Activated CD8-positive, alpha-beta memory T cell treated with anti-CD3 and anti-CD28 coated beads for 24 hours (primary cell): ENCODE measurements around the gene B4GALT1.
"Not testable (repeated sequence)": the region's sequence is repeated elsewhere in the genome, so short reads cannot be mapped to it uniquely, and the experiment has no call there.

Experiments used
- DNase-seq: peaks from one replicate; pipeline ENCODE4 v3.0.0-alpha.2; 2020

Gene B4GALT1

DNA sequence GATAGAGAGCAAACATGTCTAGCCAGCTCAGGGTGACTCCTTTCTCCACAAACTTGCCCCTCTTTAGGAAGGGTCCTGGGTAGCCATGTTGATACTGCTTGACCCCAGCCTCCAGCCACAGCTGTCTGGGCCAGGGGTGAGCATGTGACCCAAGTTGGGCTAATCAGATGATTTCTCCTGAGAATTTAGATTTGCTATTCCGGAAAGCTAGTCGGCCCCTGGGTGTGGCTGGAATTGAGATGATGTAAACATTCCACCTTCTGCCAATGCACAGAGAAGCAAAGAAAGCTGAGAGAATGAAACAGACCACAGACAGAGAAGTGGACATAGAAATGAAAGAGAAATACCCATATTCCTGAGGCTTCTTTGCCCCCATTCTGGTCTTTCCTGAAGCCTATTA is 17.8 kb upstream of the B4GALT1 start:
- no peak for DNase-seq

DNA sequence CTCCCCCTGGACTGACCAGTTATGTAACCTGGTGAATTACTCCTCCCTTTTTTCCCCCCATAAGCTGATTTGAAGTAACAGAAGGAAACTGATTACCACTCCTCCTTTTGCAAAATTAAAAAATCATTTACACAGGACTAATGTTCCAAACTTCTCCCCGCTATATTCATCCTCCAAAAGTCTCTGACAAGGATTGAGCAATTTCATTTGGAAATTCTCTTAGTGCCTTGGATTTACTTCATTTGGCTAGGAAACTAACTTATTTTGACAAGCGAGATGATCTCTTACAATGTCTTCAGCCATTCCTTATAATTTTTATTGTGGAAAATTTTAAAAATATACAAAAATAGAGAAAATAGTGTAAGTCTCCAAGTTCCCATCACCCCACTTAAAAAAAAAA is 15.4 kb upstream of the B4GALT1 start:
- no peak for DNase-seq

DNA sequence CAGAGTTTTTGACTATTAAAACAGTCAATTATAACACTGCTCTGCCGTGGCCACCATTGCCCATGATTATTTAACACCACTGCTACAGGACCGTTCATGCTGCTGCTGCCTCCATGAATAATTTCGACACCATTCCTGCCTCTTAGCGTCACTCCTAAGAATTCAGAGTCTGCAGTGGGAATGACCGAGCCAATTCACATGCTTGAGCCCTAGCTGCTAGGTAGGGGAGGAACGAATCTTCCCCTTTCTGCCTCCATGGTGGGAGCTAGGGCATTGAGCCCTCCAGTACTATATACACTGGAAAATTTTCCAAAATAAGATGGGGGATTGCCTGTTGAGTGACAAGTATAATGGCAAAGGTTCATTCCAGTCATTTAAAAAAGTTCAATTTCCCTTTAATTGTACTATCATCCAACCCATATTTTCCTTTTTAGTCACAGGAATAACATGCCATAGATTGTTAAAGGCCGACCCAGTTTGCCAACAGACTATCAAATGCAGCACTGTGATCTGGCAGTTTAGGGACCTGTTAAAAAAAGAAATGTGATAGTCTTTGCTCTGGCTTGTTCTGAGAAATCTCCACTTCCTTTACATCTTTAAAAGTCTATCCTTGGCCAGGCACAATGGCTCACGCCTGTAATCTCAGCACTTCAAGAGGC is 13.5 kb upstream of the B4GALT1 start:
- no peak for DNase-seq

DNA sequence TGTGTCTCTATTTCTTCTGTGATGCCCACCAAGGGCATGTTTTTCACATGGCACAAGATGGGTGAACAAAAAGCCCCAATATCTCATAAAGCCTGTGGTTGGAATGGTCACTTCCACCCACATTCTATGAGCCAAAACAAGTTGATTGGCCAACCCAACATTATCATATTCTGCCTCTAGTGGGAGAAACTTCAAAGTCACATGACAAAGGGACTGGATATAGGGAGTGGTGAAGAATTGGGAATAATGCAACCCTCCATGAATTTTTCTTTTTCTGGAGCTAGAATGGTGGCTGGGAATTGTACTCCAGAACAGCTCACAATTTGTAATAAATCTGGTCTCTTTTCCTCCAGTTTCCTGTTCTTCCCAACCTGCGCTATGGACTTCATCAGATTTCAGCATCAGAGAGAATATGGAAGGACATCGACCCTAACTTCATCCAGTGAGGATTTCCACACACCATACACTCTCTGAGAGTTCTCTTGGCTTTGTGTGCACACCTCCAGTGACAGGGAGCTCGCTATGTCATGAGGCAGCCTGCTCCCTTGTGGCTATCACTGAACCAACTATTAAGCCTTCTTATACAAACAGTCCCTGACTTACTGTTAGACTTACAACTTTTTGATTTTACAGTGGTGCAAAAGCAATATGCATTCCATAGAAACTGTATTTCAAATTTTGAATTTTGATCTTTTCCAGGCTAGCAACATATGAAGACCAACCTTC is 12.0 kb upstream of the B4GALT1 start:
- DNase-seq = no peak

DNA sequence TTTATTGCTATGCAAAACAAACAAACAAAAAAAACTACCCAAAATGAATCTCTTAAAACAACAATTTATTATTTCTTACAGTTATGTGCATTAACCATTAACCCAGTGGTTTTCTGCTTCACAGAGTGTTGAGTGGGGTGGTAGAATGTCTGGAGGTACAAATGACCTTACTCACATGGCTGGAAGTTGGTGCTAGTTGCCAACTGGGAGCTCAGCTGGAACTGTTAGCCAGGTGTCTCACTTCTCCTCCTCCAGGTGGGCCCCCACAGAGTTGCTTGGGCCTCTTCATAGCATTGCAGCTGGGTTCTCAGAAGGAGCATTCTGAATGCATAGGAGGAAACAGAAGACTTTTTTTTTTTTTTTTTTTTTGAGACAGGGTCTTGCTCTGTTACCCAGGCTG is 10.5 kb upstream of the B4GALT1 start:
- DNase-seq = no peak

DNA sequence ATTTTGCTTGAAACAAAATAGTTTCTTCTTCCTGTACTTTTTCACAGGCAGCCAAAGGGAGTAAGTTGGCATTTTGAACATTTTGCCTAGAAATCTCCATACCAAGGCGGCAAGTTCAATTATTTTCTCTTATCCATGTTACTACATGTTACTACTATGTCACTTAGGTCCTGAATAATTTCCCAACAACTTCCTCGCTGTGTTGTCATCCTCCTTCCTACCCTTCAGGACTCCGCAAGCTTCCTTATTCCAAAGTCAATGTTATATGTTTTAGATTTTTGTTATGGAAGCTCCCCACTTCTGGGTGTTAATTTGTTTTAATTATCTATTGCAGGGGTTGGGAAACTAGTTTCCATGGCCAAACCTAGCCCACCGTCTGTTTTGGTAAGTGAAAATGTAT is 9.9 kb upstream of the B4GALT1 start:
- DNase-seq = no peak

DNA sequence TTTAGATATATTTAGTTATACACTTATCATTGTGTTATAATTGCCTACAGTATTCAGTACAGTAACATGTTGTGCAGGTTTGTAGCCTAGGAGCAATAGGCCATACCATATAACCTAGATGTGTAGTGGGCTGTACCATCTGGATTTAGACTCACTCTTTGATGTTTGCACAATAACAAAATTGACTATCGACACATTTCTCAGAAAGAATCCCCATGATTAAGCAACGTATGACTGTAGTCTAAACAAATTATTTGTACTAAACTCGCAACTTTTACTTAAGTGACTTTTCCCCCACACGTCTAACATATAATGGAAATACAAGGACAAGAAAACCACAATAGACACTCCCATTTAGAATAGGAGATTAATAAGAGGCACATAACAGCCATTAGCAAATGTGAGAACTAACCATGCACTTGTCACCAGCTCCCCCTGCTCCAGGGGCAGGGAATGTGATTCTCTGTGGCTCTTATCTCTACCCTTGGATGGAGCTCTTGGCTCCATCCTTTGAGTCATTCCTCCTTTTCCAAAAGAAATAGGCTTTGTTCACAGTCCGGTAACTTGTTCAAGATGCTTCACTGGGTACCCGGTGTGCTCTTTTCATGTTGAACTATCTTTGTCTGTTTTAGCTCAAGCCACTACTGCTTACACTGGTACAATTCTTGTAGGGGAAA is 8.7 kb upstream of the B4GALT1 start:
- no peak for DNase-seq

DNA sequence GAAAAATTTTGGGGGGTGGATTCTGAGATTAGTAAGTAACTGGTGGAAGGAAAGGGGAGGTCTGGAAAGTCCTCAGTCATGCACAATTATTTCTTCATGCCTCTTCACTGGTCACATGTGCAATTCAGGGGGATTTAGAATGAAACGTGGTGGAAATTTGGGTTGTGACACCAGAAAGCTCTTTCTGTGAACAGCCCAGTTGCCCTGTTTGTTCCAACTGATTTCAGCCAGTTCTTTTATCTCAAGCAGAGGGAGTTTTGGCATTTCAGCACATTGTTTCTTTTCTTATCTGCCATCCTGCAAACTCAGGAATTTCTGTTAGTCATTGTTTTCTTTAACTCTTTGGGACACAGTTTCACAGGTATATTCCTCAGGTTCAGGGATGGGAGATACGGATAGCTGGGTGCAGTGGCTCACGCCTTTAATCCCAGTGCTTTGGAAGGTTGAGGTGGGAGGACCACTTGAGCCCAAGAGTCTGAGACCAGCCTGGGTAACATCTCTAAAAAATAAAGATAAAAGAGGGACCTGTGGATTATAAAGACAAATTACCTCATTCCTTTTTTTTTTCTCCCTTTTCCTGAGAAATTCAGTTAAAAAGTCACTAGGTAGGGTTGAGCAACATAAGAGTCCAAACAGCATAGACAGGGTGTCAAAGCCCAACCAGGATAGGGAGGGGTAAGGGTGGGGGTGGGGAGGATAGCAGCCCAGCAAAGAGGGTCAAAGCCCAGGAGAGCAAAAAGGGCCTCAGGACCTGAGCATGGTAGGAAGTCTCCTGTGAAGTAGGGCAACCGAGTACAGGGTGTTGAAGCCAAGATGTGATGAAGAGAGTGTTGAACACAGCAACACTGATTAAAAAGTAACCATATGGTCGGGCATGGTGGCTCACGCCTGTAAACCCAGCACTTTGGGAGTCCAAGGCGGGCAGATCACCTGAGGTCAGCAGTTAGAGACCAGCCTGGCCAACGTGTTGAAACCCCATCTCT is 5.4 kb upstream of the B4GALT1 start:
- DNase-seq = no peak

DNA sequence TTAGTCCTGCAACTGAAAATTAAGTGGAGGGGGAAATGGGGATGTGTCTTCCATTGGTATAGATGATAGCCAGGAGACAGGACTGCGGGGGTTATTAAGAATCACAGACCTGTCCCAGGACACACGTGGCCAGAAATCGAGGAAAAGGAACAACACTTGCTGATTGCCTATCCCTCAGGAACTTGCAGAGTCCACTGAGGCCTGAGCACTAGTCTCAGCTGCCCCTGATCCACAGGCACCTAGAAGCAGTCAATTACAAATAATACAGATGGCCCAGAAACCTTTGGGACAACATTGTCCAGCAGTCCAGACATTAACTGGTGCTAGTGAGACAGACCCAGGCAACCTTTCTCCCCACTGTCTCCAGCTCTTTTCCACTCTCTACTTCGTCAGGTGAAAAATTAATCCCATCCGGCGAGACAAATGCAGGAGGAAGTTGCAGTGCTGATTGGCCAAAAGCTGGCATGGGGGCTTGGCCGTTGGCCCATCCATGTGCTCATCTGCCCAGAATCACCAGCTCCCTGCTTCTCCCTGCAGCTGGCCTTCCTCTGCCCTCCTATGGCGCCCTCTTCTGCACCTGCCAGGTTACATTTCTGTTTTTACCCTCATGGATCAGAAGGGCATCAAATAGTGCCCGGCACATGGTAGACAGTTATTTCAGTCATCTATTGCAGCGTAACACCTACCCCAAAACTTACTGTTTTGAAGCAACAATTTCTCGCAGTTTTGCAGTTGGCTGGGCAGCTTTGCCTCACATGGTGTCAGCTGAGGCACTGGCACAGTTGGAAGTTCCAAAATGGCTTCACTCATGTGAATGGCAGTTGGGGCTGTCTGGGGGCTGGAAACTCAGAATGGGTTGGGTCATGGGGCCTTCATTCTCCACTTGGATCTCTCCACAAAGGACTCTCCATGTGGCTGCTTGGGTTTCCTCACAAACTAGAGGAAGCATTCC is 3.6 kb upstream of the B4GALT1 start:
- DNase-seq = peak; percentile 70

DNA sequence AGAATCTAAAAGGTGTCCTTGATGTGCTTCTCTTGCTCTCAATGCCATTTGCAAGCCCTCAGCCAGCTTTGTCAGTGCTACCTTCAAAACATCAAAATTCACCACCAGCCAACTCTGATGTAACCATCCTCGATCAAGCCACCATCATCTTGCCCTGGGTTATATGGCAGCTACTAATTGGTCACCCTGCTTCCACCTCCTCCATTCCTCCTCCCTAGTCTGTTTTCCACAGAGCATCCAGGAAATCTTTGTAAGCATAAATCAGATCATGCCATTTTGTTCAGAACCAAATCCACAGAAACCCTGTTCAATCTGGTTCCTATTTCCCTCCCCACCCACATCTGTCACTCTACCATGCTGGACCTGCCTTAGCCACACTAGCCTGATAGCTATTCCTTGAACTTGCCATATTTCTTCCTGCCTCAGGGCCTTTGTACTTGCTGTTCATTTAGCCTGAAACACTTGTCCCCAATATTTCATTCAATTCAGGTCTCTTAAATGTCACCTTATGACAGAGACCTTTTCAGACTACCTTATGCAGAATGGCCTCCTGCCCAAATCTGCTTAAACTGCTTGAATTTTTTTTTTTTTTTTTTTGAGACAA is 1.9 kb upstream of the B4GALT1 start:
- DNase-seq = no peak

DNA sequence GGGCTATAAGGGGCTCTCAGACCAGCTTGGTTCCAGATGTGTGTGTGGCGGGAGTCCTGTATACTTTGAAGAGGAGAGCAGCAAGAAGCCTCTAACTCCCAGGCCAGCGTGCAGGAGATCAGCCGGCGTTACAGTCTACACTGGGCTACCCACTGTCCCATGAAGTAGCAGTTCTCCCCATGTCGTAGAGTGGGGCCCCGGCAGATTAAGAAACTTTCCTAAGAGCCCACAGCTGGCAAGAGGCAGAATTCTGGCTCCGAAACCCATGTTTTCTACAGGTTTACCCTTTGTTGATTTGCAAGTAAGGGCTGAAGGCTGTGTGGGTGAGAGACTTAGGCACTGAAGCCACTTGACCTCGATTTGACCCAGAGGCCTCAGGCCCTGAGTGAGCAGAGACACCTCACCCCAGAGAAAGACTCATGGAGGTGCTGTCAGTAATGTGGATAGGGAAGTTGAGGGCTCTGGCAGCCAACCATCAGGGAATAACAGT is 881 bp upstream of the B4GALT1 start:
- no peak for DNase-seq

DNA sequence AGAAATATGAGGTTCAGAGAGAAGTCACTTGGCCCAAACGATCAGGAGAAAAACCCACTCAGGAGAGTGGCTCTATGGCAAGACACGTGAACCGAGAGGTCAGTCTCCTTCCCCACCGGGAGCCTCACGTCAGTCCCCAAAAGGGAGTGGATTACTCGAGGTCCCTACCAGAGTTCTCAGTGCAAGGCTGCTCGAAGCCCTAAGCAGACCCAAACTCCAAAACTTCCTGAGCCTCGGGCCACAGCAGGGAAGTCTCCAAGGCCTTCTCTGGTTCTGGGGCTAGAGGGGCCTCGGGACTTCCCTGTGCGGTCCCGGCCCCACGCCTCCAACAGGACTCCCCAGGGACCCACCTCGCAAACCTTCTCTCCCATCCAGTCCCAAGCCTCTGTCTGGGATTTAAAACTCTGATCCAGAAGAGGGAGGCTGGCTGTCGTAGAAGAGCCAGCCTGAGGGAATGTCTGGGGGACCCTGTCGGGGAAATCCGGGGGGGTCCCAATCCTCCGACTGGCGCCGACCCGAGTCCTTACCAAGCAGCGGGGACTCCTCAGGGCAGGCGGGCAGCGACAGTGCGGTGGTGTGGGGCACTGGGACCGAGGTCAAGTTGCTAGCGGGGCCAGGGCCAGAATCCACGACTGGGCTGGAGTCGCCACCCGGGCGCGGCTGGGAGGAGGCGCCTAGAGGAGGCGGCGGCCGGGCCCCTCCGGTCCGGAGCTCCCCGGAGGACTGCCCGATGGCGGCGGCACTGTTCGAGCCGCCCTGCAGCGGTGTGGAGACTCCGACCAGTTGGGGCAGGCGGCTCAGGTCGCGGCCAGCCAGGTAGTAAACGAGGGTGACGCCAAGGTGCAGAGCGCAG is 679 bp downstream of the B4GALT1 start:
- DNase-seq = peak; percentile 67

DNA sequence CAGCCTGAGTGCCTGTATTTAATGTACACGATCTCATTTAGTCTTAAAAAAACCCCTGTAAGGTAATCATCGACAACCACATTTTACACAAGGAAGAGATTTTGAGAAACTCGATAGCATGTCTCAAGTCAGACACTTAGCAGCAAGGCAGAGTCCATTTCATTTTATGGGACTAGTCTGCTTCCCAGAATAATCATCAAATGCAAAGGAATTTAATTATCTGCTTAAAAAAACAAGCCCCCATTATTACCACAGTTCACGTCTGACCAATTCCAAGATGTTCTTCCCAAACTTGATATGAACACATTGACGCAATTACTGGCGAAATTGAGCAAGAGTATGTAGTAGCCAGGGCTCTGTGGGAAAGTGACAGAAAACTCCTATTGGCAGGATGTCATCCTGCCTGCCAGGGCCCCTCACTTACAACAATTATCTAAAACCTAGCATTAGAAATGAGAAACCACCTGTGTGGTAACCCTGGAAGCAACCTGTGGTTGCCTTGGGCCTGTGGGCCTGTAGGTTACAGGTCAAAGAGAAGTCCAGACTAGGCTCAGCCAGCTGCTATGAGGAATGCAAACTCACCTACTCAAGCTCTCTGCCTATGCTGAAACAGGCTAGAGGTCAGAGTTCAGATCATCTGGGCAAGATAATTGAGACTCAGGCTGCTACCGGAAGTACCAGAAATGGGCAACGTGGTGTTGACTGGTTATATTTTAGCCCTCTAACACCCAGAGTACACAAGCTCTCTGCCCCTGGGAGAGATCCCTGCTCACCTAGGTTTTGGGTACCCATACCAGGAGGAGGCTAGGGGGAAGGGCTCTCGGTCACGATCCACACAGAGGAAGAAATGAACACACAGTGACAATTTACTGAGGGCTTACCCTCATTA is 1.6 kb downstream of the B4GALT1 start:
- peak; percentile 69 for DNase-seq

DNA sequence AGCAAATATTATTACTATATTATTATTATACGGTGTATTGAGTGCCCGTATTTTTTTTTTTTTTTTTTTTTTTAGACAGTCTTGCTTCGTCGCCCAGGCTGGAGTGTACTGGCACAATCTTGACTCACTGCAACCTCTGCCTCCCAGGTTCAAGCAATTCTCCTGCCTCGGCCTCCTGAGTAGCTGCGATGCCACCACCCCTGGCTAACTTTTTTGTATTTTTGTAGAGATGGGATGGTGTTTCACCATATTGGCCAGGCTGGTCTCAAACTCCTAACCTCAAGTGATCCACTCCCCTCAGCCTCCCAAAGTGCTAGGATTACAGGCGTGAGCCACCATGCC is 2.2 kb downstream of the B4GALT1 start:
- DNase-seq = not testable (repeated sequence)

DNA sequence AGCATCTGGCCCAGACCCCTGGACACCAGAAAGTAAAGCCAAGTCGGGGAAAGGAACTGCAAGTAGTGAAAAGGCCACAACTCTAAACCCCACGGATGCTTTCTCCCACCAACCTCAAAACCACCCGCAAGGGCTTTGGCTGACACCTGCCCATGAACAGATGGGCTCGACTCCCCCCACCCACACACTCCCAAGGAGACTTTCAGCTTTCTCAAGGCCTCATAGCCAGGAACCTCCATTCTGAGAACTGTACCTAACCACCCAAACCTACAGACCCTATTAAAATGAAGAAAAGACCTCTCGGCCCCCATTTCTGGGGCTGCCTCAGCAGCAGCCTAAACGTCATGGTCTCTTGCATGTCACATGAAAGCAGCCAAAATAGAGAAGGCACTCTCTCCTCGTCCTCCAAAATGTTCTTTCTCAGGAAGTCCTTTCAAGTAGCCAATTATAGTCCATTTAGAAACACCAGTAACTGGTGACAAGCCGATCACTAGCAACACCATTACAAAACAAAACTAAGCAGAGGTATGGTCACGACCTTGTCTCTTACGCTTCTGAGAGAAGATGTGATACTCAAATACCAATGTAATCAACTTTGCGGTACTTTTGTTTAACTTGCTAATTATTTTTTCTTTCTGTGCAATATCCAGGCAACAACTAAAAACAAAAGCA is 2.9 kb downstream of the B4GALT1 start:
- DNase-seq = peak; percentile 71

DNA sequence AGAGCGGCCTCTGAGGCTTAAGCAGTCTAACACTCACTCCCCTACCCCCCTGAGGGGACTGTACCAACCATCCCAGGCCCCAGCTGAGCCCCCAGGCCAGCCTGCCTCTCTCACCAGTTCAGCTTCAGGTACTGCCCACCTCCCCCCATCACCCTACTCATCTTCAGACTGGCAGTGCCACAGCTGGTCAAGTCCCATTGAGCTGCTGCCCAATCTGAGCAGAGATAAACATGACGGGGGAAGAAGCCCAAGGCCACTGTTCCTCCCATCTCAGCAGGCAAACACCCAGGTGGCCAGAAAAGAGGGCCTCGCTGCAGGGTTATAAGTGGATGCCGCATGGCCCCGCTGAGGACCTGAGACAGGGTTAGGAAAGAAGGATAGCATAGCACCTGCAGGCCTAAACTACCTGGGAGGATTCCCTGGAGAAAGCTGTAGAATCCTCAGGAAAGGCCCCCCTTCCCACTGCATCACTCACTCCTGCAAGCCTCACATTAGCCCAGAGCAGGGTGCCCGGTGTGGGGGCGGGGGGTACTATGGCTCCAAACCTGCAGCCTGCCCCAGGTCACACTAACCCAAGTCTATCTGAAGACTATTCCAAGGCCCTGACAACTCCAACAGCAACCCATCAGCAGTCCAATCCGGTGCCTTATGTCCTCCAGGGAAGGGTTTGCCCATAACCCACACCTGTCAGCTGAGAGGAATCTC is 3.6 kb downstream of the B4GALT1 start:
- DNase-seq = no peak

DNA sequence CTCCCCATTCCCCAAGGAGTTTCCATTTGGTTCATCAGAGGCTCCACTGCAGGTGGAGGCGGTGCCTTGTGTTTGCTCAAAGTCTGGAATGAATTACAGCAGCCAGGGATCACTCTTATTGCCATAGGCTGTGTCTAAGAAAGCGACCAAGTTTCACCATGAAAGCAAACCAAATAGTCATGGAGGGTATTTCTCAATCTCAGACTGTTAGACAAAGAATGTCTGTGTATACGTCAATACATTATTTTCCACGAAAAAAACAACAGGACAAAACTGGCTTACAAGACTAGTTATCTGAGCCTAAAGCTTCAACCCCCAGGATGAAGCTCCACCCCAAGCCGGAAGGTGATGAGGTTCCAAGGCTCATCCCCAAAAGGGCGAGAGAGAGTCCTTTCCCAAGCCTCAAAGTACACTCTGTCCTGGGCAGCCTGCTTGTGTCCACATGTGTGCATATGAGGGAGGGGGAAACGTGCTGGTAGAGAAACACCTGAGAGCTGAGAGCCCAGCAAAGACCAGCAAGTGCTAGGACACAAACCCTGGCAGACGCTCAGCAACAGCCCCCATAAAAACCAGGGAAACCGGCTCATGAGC is 4.3 kb downstream of the B4GALT1 start:
- no peak for DNase-seq
